ENCODE measurements around the gene TNP2.
A peak's percentile ranks its signal among the peaks of the same experiment; 100 is the strongest.

Gene TNP2

DNA sequence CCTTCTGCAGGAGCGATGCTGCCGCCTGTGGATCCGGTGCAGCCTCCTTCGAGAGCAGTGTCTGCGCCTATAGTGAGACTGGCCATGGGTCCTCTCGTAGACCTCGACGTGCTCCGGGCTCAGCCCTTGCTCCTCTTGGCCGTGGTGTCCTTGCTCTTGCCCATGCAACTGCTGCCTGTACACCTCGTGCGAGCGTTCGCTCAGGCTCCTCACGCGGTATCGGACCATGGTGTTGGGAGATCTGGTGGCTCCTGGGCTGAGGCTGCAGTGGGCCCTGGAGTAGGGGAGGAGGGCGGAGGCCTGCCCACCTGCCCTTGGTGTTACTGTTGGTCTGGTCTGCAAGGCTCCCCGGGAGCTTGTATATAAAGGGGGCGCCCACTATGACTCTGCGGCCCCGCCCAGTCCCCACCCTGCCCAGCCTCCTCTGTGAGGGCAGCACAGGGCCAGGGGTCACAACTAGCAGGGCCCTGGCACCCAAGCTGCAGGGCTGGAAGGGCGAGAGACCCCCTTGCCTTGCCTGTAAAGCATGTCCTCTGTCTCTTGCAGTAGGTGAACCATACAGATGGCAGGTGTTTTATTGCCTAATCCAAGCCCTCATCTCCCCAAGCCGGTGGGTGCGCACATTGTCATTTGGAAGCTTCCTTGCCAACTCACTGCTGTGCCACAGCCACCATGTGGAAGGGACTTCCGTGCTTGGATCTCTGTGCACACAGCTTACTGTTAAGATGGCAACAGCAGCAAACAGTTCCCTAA lies 7.2 kb upstream of the TNP2 start, which contains the start of gene PRM2:
TSS of gene PRM2 (minus strand) at position 338 of the 753 bp plus-strand sequence. CDS start at position 228, 110 bp downstream.
- POLR2A ChIA-PET = no interaction called here
- CTCF ChIA-PET = no interaction called here
- TF ChIP-seq CTBP1 (IDR thresholded peaks at IDR 0.05; ENCODE audit: borderline replicate concordance) = no peak
- TF ChIP-seq BHLHE40 (IDR thresholded peaks at IDR 0.05; ENCODE audit: borderline replicate concordance) = no peak
- no peak for TF ChIP-seq TARDBP (IDR thresholded peaks at IDR 0.05)
- TF ChIP-seq ELF4 (IDR thresholded peaks at IDR 0.05) = no peak
- TF ChIP-seq FOXM1 (IDR thresholded peaks at IDR 0.05; ENCODE audit: borderline replicate concordance) = no peak
- no peak for TF ChIP-seq NFRKB (IDR thresholded peaks at IDR 0.05)
- TF ChIP-seq ZNF384 (IDR thresholded peaks at IDR 0.05) = no peak
- TF ChIP-seq SUZ12 (IDR thresholded peaks at IDR 0.05) = no peak
- TF ChIP-seq HDGF (IDR thresholded peaks at IDR 0.05; ENCODE audit: borderline replicate concordance) = no peak
- no peak for TF ChIP-seq L3MBTL2 (conservative IDR thresholded peaks at IDR 0.05)
- TF ChIP-seq LEF1 (IDR thresholded peaks at IDR 0.05; ENCODE audit: borderline replicate concordance) = no peak
- no peak for TF ChIP-seq PKNOX1 (IDR thresholded peaks at IDR 0.05)
- TF ChIP-seq FOXK2 (IDR thresholded peaks at IDR 0.05) = no peak
- no peak for TF ChIP-seq ARNT (IDR thresholded peaks at IDR 0.05)
- no peak for TF ChIP-seq FOXA1 (IDR thresholded peaks at IDR 0.05)
- no peak for DNase-seq (ENCODE audit: extremely low spot score)

- CTCF ChIA-PET = interaction anchor here (0.6 kb wide), 1 partner anchor 349 kb away, joined by 3 read pairs; no protein-coding TSS in a partner anchor
- TF ChIP-seq NFRKB (IDR thresholded peaks at IDR 0.05) (no peak), CTBP1 (IDR thresholded peaks at IDR 0.05; ENCODE audit: borderline replicate concordance) (no peak), TARDBP (IDR thresholded peaks at IDR 0.05) (no peak), BHLHE40 (IDR thresholded peaks at IDR 0.05; ENCODE audit: borderline replicate concordance) (no peak), FOXA1 (IDR thresholded peaks at IDR 0.05) (no peak), LEF1 (IDR thresholded peaks at IDR 0.05; ENCODE audit: borderline replicate concordance) (no peak), FOXK2 (IDR thresholded peaks at IDR 0.05) (no peak), ARNT (IDR thresholded peaks at IDR 0.05) (no peak), SP1 (IDR thresholded peaks at IDR 0.05) (no peak), SUZ12 (IDR thresholded peaks at IDR 0.05) (no peak), ELF4 (IDR thresholded peaks at IDR 0.05) (no peak), L3MBTL2 (conservative IDR thresholded peaks at IDR 0.05) (no peak), PKNOX1 (IDR thresholded peaks at IDR 0.05) (no peak), FOXM1 (IDR thresholded peaks at IDR 0.05; ENCODE audit: borderline replicate concordance) (no peak)
- POLR2A ChIA-PET = no interaction called here
- DNase-seq (ENCODE audit: extremely low spot score) = no peak
These were observed 5.8 kb upstream of the TNP2 start for GRCh38 chr16:11274964-11275363.

DNA sequence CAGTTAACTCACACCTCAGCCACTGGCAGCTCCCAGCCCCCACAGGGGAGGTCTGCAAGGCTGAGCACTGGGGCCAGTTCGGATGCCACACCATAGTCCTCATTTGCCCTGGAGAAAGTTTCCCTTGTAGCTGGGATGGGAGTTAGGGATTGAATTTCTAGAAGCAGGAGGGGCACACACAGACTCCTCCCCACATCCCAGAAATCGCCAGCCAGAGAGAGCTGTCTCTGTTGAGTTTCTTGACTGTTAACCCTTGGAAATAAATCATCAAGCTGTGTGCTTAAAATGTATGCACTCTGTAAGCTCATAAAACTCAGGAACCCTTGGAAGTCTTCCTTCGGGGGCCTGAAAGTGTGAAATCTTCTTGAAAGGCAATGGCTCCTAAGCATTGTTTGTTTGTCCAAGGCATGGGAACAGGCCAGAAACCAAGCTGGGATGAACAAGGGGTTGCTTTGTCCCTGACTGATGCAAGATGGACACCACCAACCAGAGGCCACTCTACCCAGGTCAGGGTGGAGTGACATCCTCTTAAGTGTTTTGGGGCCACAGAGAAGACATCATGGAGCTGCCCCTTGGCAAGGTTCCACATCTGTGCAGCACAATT lies 4.7 kb upstream of the TNP2 start:
- DNase-seq (ENCODE audit: extremely low spot score) = no peak
- TF ChIP-seq SP1 (IDR thresholded peaks at IDR 0.05) (no peak), PKNOX1 (IDR thresholded peaks at IDR 0.05) (peak; percentile 39; the same call in 1 of the 2 replicates), SUZ12 (IDR thresholded peaks at IDR 0.05) (no peak), CTBP1 (IDR thresholded peaks at IDR 0.05; ENCODE audit: borderline replicate concordance) (no peak)
- ChIA-PET CTCF (interaction anchor here (0.8 to 1.0 kb wide), 2 partner anchors 9 to 114 kb away, joined by 3 to 6 read pairs; no protein-coding TSS in a partner anchor), POLR2A (interaction anchor here (2.5 kb wide), 1 partner anchor 18 kb away, joined by 16 read pairs; the partner anchor contains the start of gene SOCS1)

- TF ChIP-seq SP1 (IDR thresholded peaks at IDR 0.05) (no peak), TARDBP (IDR thresholded peaks at IDR 0.05) (no peak), ELF4 (IDR thresholded peaks at IDR 0.05) (no peak), LEF1 (IDR thresholded peaks at IDR 0.05; ENCODE audit: borderline replicate concordance) (no peak), BHLHE40 (IDR thresholded peaks at IDR 0.05; ENCODE audit: borderline replicate concordance) (no peak), CTBP1 (IDR thresholded peaks at IDR 0.05; ENCODE audit: borderline replicate concordance) (no peak), FOXA1 (IDR thresholded peaks at IDR 0.05) (no peak), PKNOX1 (IDR thresholded peaks at IDR 0.05) (no peak), FOXM1 (IDR thresholded peaks at IDR 0.05; ENCODE audit: borderline replicate concordance) (no peak), NFRKB (IDR thresholded peaks at IDR 0.05) (no peak), L3MBTL2 (conservative IDR thresholded peaks at IDR 0.05) (no peak), FOXK2 (IDR thresholded peaks at IDR 0.05) (no peak), SUZ12 (IDR thresholded peaks at IDR 0.05) (no peak), HDGF (IDR thresholded peaks at IDR 0.05; ENCODE audit: borderline replicate concordance) (no peak), ZNF384 (IDR thresholded peaks at IDR 0.05) (no peak), ARNT (IDR thresholded peaks at IDR 0.05) (no peak)
These were observed 4.0 kb upstream of the TNP2 start, which contains the start of gene PRM3 for GRCh38 chr16:11272921-11273720. Gene PRM3, minus strand, starts transcription at chr16:11273629. Its CDS starts 34 bp downstream, at chr16:11273595.

More at GRCh38 chr16:11272921-11273720, 4.0 kb upstream of the TNP2 start, which contains the start of gene PRM3:
- DNase-seq (ENCODE audit: extremely low spot score) = no peak
- POLR2A ChIA-PET = interaction anchor here (2.5 kb wide), 1 partner anchor 17 kb away, joined by 16 read pairs; the partner anchor contains the start of gene SOCS1
- CTCF ChIA-PET = interaction anchor here (0.8 to 1.0 kb wide), 2 partner anchors 10 to 114 kb away, joined by 3 to 6 read pairs; no protein-coding TSS in a partner anchor

Data from HEK293T (cell line).